D341Med (cell line): ENCODE measurements around the gene TRIM17.
"Not testable (repeated sequence)": the region's sequence is repeated elsewhere in the genome, so short reads cannot be mapped to it uniquely, and the experiment has no call there.

Source experiments
- DNase-seq: peaks from one replicate; pipeline ENCODE4 v3.0.0; 2012; ENCODE audit warnings: low spot score

Gene TRIM17

DNA sequence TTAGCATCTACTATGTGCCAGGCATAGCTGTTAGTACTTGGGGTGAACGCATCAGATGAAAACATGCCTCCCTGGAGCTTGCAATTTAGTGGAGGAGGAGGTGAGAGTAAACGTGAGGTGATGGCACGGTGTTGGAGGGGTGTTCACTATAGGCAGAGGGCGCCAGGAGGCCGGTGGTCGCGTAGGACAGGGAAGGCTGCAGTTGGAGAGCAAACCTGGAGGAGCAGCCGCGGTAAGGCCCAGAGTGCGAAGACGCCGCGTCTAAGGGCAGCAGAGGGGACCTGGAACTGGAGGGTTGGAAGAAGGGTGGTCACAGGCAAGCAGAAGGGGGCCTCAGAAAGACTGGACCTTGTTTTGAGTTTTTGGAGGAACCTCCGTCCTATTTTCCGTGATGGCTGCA is 30.2 kb upstream of the TRIM17 start:
- no peak for DNase-seq

DNA sequence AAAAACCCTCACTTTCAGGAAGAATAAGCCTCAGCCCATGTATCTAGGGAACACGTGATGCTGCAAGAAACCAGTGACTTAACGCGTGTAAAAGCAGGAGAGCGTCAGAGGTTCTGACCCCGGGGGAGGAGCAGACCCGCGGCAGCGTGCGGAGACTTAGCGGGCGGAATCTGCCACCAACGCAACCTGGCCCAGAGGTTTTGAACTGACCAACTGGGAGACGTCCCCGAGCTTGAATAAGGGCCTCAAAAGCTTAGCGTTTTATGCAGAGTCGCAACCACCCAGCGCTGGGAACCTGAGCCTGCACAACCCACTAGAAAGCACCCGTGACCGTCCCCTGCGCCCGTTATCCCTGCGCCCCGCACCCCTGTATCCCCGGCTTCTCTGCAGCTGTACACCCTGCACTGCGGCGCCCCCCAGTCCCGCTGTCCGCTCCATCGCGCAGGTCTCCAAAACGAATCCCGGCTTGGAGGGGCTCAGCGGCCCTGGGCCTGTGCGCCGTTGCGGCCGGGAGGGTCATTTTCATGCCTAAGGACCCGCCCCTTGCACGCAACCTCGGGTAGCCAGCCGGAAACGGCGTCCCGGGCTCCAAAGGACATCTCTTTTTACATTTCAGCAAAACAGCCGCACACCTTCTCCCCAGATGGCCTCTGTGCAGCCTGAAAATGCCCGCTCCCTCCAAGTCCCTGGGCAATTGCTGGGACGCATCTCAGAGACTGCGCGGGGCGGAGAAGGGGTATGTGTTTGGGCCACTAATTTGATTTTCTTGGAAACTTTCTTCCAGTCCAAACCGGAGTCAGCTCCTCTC is 29.4 kb upstream of the TRIM17 start:
- no peak for DNase-seq

DNA sequence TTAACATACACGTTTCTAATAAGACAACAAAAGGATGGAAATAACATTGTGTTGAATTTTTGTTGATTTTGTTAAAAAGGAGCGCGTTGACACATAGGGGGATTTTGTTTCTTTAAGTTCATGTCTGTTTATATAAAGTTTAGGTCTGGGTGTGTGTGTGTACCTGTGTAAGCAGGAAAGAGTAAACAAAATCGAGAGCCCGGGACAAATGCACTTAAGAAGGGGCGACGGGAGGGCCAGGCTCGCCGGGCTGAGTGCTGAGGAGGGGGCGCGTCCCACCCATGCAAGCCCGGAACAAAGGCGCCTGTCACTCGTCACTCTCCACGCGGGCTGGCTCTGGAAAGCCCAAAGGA is 28.8 kb upstream of the TRIM17 start:
- DNase-seq: no peak

DNA sequence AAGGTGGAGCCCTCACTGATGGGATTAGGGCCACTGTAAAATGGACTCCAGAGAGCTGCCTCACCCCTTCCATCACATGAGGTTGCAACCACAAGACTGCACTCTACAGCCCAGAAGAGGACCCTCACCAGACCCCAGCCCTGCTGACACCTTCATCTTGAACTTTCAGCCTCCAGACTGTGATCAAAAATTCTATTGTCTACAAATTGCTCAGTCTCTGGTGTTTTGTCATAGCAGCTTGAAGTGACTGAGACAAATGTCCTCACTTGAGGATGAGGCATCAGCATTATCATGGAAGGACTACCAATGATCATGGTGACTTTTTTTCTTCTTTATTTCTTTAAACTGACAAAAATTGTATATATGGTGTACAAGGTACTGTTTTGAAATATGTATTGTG is 26.7 kb upstream of the TRIM17 start:
- DNase-seq: no peak

DNA sequence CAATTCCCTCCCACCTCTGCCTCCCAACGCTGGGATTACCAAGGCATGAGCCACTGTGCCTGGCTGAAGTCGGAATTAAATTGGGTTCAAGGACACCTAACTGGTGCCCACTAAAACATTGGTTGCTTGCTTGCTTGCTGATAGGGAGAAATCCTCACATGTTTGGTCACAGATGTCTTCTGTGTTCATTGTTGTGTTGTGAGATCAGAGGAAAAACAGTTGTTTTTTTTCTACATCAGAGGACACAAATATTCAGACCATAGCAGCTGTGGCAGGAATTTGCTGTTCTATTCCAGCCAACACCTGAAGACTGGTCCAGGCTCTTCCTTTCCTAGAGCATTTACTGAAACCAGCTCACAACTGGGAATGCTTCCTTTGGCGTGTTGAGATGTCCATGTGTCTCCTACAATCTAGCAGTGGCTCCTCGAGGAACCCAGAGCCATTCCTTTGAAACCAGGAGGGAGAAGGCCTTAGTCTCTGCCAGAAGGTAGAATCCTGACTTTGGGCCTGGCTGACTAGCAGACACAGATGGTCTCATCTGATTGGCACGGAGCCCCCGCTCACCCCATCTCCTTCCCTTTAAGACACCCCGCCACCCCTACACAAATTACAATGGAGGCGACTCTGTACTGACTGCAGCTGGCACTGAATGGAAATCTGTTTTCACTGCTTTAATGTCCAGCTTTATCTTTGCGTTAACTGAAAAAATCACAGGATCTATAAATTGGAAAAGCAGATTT is 24.3 kb upstream of the TRIM17 start:
- DNase-seq: no peak

DNA sequence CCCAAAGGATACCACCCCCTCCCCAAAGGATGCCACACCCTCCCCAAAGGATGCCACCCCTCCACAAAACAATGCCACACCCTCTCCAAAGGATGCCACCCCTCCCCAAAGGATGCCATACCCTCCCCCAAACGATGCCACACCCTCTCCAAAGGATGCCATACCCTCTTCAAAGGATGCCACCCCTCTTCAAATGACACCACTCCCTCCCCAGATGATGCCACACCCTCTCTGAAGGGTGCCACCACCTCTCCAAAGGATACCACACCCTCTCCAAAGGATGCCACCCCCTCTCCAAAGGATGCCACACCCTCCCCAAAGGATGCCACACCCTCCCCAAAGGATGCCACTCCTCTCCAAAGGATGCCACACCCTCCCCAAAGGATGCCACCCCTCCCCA is 21.6 kb upstream of the TRIM17 start:
- DNase-seq: no peak

DNA sequence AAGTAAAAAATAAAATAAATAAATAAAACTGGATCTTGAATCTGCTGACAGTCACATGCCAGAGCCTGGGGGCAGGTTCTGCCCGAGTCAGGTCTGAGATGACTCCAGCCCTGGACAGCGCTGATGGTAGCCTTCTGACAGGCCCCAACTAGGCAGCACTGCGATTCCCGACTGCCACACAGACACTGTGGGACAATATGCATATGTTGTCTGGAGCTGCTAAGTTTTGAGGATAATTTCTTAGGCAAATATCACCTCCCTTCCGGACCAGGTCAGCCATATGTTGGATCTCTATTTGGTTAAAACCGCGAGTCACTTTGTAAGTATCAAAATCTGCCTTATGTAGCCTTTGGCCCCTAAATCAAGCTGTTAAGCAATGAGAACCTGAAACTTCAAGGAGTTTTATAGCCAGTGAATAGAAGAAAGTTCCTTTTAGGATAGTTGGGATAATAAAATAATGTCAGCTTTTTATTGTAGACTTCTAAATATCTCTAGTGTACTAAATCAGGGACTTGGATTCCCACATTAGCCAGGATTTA is 20.8 kb upstream of the TRIM17 start:
- DNase-seq: no peak

DNA sequence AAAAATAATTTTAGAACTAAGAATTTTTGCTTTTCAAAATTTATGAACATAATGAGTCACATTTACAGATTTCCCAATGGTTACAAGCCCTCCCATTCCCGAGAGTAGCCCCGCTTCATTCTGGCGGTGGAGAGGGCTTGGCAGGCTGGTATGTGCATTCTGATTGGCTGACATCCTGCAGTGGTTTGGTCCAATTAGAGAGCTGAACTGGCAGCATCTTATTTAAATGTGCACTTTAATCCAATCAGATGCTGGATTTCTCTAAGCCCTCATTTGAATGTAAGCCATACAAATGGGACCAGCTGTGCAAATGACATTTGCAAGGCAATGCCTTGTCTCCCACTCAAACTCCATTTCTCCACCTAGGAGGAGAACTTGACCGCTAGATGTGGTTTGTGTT is 18.0 kb upstream of the TRIM17 start:
- DNase-seq: no peak

DNA sequence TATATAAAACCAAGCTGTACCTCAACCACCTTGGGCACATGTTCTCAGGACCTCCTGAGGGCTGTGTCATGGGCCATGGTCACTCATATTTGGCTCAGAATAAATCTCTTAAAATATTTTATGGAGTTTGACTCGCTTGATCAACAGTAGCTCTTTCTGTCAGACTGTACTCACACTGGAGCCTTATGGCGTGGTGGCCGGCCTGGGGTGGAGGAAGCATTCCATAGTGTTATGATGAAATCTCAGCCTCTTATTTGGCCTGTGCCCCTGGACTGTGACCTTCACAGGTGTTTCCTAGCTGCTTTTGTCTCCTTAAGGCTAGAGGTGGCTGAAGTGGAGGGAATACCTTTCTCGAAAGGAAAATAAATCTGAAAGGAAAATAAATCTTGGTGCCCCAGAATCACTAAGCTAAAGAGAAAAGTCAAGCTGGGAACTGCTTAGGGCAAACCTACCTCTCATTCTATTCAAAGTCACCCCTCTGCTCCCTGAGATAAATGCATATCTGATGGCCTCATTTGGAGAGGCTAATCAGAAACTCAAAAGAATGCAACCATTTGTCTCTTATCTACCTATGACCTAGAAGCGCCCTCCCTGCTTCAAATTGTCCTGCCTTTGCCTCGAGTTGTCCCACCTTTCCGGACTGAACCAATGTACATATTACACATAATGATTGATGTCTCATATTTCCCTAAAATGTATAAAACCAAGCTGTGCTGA is 16.8 kb upstream of the TRIM17 start:
- DNase-seq: not testable (repeated sequence)

DNA sequence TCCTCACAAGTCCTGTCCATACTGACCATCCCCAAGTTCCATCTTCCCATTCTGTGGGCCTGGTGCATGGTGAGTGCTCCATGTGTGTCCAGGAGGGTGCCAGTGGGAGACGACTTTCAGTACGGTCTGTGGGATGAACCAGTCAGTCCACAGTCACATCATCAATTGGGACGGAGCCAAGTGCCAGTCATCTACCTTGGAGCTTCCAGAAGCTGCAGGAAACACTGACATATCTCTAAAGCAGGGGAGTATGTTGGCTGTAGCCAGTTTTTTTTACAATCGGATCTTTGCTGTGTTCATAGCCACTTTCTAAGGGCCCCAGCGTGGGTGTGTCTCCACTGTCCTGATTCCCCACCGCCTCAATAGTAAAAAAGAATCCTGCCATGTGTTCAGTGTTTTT is 13.6 kb upstream of the TRIM17 start:
- DNase-seq: no peak

DNA sequence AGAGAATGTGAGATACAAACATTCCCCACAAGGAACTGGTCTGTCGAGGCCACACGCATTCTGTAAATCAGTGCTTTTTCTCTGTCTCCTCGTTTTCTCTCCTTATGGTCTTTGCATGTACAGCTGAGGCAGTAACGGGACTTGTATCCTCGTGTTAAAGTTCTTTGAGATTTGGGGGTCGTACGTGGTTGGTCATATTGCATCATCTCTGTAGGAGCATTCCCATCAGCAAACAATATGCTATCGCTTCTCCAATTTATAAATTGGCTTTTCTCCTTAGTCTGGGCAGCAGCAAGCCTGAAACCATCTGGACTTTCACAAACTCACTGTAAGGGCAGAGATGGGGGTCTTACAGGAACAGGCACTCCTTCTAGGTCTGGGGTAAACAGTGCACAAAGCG is 13.0 kb upstream of the TRIM17 start:
- DNase-seq: no peak

DNA sequence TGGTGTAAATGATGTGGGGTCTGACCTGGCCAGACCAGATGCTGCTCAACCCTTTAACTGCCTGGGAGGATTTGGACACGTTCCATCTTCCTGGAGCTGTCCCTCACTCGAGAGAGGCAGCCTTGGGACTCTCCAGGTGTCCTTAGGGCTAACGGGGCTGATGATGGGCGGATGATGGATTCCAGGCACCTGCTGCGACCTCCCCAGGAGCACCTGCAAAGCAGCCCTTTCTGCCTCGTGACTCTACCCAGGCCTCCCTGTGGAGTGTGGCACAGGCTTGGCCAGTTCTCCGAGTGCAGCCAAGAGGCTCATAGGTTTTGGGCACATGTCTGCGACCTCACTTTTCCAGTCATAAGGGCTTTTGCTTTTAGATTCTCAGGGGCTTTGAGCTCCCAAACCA is 12.3 kb upstream of the TRIM17 start:
- DNase-seq: no peak

DNA sequence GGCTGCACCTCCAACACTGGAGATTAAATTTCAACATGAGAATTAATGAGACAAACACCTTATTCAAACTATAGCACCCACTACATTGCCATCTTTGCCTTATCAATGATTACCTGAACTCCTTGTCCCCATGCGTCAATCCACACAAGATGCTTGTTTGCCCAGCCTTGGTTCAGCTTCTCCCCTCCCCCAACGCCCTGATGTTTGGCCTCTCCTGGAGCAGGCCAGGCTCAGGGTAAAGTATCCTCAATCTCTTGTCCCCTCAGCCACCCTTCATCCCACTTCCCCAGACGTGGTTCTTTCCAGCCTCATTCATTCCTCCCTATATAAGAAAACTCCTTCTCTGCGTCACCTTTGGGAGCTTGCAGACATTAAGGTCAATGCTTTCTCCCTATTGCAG is 11.8 kb upstream of the TRIM17 start:
- DNase-seq: no peak

DNA sequence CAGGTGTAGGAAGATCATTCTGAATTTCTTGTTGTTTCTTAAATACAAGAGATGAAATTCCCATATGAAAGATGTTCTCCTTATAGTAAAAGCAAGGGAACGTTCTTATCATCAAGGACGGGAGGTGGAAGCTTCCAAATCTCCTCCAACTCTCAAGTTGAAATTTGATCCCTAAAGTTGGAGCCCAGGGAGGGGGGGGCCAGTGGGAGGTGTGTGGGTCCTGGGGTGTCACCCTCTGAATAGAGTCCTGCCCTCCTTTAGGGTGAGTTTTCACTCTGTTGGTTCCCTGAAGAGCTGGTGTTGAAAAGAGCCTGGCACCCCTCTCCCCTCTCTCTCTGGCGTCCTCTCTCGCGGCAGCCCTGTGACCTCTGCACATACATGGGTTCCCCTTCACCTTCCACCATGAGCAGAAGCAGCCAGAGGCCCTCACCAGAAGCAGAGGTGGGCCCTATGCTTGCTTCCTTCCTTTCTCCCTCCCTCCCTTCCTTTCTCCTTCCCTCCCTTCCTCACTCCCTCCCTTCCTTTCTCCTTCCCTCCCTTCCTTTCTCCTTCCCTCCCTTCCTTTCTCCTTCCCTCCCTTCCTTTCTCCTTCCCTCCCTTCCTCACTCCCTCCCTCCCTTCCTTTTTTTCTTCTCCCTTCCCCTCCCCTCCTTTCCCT is 10.0 kb upstream of the TRIM17 start:
- DNase-seq: no peak

DNA sequence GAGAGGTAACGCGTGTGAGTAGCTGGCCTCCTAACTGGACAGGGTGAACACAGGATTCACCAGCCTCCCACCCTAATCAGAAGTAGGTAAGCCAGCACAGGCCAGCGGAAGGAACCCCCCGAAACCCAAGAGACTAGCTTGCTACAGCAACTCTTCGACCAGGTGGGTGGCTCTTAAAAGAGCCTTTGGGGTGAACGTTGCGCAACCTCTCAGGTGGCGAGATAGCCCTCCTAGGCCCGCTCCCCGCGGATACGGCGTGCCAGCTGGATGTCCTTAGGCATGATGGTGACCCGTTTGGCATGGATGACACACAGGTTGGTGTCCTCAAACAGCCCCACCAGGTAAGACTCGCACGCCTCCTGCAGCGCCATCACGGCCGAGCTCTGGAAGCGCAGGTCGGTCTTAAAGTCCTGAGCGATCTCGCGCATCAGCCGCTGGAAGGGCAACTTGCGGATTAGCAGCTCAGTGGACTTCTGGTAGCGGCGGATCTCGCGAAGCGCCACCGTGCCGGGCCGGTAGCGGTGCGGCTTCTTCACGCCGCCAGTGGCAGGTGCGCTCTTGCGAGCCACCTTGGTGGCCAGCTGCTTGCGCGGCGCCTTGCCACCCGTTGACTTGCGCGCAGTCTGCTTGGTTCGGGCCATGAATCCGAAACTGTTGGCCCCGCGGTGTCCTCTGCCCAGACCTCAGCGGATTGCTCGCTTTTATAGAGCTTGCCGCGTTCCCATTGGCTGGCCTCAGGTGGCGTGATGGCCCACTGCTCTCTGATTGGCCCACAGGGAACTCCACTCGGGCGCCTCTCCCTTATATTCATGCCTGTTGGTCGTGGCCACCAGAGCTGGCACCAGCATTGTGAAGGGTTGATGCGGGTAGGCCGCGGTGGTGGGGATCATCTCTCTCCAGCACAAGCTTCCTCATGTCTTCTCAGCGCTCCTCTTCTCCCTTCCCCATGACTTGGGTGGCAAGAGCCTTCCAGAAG is 8.3 kb upstream of the TRIM17 start:
- DNase-seq: no peak

DNA sequence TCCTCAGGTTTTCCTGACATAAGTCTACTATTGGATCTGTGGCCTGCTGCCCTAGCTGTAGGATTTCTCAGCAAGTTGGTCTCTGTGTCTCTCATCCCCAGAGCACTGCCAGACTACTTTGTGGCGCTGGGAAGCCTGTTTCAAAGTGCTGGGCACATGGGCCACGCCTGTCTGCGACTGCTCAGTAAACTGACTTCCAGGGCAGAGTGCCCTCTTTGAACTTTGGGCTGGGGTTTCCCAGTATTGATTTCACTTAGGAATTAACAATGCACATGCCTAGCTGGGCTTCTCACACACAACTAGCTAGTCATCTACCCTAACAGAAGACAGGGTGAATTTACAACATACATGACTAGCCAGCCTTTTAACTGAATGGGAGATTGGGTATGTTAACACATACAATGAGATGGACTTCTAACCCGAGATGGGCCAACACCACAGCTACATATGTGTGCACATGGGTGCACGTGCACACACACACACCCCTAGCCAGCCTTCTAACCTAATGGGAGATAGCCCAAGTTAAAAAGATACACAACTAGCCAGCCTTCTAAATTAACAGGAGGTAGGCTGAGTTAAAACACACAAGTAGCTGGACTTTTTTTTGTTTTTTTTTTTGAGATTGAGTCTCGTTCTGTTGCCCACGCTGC is 6.9 kb upstream of the TRIM17 start:
- DNase-seq: no peak

DNA sequence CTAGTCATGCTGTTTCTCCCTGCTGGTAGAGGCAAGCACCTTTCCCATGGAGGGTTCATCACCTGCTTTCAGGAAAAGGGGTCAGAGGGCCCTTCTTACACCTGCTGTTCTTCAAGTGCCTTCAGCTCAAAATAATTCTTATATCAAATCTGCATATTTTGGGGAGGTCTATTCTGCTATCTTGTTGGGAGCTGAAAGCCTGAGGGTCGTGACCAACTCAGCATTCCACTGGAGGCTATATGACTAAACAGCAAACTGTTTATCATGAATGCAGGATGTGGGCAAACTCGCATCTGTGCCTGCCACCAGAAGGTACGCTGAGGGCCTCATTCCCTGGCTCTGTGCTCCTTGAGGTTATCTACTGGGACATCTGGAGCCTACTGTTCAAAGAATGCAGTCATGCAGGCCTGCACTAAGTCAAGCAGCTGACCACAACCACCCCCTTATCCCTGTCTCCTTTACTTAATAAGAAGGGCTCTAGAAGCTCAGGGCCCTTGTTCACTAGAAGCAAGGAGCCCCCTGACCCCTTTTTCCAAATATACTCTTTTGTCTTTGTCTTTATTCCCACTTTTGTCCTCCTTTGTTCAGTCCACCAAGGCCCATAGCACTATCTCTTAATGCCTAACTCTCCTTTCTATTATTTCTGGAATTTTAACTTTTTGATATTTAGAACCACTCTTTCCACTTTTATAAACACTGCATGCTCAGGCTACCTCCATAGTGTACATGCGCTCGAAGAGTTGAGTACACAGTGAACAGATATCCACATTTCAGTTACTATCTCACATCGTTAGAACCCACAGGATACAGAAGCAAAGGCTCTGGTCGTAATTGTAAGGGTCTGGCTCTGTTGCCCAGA is 4.5 kb upstream of the TRIM17 start:
- no peak for DNase-seq

DNA sequence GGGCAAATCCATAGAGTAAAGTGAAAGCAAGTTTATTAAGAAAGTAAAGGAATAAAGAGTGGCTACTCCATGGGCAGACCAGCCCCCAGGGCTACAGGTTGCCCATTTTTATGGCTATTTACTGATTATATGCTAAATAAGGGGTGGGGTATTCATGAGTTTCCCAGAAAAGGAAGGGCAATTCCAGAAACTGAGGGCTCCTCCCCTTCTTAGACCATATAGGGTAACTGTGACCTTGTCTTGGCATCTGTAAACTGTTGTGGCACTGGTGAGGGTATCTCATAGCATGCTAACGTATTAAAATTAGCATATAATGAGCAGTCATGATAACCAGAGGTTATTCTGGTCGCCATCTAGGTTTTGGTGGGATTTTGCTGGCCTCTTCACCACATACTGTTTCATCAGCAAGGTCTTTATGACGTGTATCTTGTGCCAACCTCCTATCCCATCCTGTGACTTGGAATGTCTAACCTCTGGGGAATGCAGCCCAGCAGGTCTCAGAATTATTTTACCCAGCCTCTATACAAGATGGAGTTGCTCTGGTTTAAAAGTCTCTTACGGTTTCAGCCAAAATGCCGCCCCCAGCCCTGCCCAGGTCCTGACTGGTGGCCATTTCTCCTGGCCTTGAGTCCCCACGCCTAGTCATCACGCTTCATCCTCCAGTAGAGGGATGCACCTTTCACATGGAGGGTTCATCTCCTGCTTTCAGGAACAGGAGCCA is 982 bp upstream of the TRIM17 start:
- no peak for DNase-seq

DNA sequence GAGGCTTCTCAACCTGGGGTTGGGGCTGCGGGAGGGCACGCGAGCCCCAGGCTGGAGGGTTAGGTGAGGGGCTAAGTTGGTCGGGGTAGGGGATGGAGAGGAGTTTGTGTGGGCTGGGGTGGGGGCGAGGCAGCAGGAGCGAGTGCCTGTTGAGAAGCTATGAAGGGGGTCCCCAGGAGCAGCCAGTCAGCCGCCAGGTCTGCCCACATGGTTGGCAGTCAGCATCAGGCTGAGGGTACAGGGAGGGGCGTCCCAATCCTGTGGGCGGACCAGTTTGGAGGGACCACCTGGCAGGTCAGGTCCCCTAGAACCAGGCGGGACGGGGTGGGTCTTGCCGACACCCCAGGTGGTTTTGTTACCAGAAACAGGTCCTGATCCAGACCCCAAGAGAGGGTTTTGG is 400 bp upstream of the TRIM17 start:
- DNase-seq: no peak
